Gastroesophageal sphincter (tissue), 4 donors: ENCODE results near the gene NECTIN1. TPM values are rescaled to one million over a fixed set of nuclear protein-coding genes. Genes with fewer than 3 reads are reported as not detected.

Experiments used
- ATAC-seq: fragments of 150-250 bp; one replicate; pipeline ENCODE4 v1.9.1; 2016; ENCODE audit warnings: mild to moderate bottlenecking, moderate library complexity
- H3K27ac ChIP-seq, 4 donors: fragments of 200-600 bp; sonication (generic) in 3 of 4; 1 replicate in 3 of 4; 2 replicates in 1 of 4; pipeline ENCODE4 v1.5.1; 2016 to 2019
- H3K27me3 ChIP-seq: fragments of 200-600 bp; sonication (generic); one replicate; pipeline ENCODE4 v1.5.1; 2019
- H3K36me3 ChIP-seq, 2 donors: fragments of 200-600 bp; sonication (generic); one replicate each; pipeline ENCODE4 v1.5.1; 2019; ENCODE audit warnings: control low read depth in 1 of 2
- H3K4me1 ChIP-seq, 3 donors: fragments of 200-600 bp; sonication (generic); 1 replicate in 2 of 3; 2 replicates in 1 of 3; pipeline ENCODE4 v1.5.1; 2016 to 2019; ENCODE audit warnings: control low read depth in 2 of 3
- H3K4me3 ChIP-seq, 2 donors: fragments of 200-600 bp; sonication (generic); one replicate each; pipeline ENCODE4 v1.5.1; 2019; ENCODE audit warnings: mild to moderate bottlenecking in 1 of 2, moderate library complexity in 1 of 2
- H3K9me3 ChIP-seq, 3 donors: fragments of 200-600 bp; sonication (generic); one replicate each; pipeline ENCODE4 v1.5.1; 2017 to 2019; ENCODE audit warnings: control low read depth in 2 of 3
- EP300 ChIP-seq: sonication (generic); formaldehyde crosslinking; IDR thresholded peaks from one replicate; pipeline ENCODE4 v1.6.1; 2017; ENCODE audit warnings: antibody characterized with exemption, mild to moderate bottlenecking
- POLR2A ChIP-seq, 2 donors: fragments of 450-650 bp; IDR thresholded peaks; one replicate each; pipeline ENCODE4 v1.6.1; 2017; ENCODE audit warnings: antibody characterized with exemption in 2 of 2, mild to moderate bottlenecking in 2 of 2, moderate library complexity in 1 of 2
- POLR2AphosphoS5 ChIP-seq: sonication (generic); formaldehyde crosslinking; IDR thresholded peaks from one replicate; pipeline ENCODE4 v1.6.1; 2017; ENCODE audit warnings: antibody characterized with exemption
- WGBS, 2 donors: methylation state at CpG; one replicate each; pipeline ENCODE4 v1.1.5; 2018; ENCODE audit warnings: low coverage in 1 of 2; 5-methylcytosine and 5-hydroxymethylcytosine counted together
- total RNA-seq, 4 donors: library from RNA; depleted of rRNA; stranded (reverse); fragments of >200 nt; gene quantifications; one replicate each; pipeline ENCODE4 v1.1.0, GENCODE V29; 2016
- TF ChIP-seq, protein P1 (sequence below), 4 experiments: fragments of 200-600 bp in 2 of 4; fragments of 450-650 bp in 2 of 4; sonication (generic) in 1 of 4; IDR thresholded peaks; one replicate each; pipeline ENCODE4 v1.5.1; 2017 to 2019; ENCODE audit warnings: antibody characterized with exemption in 4 of 4, mild to moderate bottlenecking in 2 of 4, moderate library complexity in 2 of 4

NECTIN1 gene
- total RNA-seq, 4 donors from 2014 or later, result 2.6 to 7.1 (median 4.3) TPM

GRCh38 chr11:119650251-119650650 is 78.7 kb downstream of the NECTIN1 start:
- TF ChIP-seq, protein P1, sequence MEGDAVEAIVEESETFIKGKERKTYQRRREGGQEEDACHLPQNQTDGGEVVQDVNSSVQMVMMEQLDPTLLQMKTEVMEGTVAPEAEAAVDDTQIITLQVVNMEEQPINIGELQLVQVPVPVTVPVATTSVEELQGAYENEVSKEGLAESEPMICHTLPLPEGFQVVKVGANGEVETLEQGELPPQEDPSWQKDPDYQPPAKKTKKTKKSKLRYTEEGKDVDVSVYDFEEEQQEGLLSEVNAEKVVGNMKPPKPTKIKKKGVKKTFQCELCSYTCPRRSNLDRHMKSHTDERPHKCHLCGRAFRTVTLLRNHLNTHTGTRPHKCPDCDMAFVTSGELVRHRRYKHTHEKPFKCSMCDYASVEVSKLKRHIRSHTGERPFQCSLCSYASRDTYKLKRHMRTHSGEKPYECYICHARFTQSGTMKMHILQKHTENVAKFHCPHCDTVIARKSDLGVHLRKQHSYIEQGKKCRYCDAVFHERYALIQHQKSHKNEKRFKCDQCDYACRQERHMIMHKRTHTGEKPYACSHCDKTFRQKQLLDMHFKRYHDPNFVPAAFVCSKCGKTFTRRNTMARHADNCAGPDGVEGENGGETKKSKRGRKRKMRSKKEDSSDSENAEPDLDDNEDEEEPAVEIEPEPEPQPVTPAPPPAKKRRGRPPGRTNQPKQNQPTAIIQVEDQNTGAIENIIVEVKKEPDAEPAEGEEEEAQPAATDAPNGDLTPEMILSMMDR (IDR thresholded peaks at IDR 0.05), result no peak
- TF ChIP-seq EP300 (no peak), POLR2A (IDR thresholded peaks at IDR 0.05) (no peak), POLR2AphosphoS5 (no peak)
- 44 to 45% methylated on average over 2 to 3 of the region's 6 CpGs for WGBS, 2 donors
- no peak for ATAC-seq

DNA sequence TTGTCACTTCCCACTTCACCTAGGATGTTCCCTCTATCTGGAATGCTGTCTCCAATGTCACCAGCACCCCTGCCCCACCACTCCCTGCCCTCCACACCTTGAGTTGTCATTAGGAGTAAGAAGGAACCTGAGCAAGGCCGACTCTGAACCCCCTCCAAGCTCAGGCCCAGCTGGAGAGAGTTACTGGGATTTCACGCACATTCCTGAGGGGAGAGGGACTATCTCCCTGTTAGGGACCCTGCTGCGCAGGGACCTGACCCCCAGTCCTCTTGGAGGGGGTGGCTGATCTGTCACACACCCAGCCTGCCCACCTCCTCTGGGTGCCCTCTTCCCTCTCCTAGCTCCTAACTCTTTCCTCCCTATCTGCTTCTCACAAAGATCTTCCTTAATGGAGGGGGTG is 81.7 kb downstream of the NECTIN1 start:
- no peak overlapping the region for H3K27ac ChIP-seq
- no peaks in the 10 kb centered on the region for H3K4me1 ChIP-seq
- H3K4me3 ChIP-seq, result no peak overlapping the region
- TF ChIP-seq POLR2A (IDR thresholded peaks at IDR 0.05) (no peak), POLR2AphosphoS5 (no peak), EP300 (no peak)
- TF ChIP-seq, protein P1 (IDR thresholded peaks at IDR 0.05), result no peak
- H3K9me3 ChIP-seq, result no peaks in the 10 kb centered on the region
- peaks cover 5% of the 10 kb centered on the region for H3K27me3 ChIP-seq
- 41% methylated on average over 3 of the region's 3 CpGs; no CpG with 5 or more reads in 1 of the 2 donors for WGBS, 2 donors
- H3K36me3 ChIP-seq, result no peaks in the 10 kb centered on the region
- ATAC-seq, result no peak

More at GRCh38 chr11:119650251-119650650, 78.7 kb downstream of the NECTIN1 start:
- H3K4me1 ChIP-seq, result no peaks in the 10 kb centered on the region
- H3K27me3 ChIP-seq, result no peaks in the 10 kb centered on the region
- H3K4me3 ChIP-seq, result no peak overlapping the region
- H3K9me3 ChIP-seq, result no peaks in the 10 kb centered on the region
- H3K36me3 ChIP-seq, result no peaks in the 10 kb centered on the region
- no peak overlapping the region for H3K27ac ChIP-seq

DNA sequence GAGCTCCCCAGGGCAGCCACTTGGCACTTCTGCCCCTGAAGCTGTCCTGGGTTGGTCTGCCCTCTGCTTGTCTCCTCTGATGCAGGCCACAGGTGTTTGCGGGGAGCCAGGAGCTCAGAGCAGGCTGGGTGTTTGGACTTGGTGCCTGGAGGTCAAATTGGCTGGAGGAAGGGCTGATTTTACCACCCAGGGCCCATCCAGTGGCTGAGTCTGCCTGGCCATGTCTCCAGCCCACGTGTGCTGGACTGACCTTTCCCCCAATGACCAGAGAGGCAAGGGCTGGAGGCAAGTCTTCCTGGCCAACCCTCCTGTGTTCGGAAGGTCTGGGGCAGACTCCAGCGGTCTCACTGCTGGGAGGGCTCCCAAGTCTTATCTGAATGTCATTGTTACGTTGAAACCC is 84.0 kb downstream of the NECTIN1 start:
- Histone ChIP-seq H3K4me1 (no peaks in the 10 kb centered on the region), H3K27me3 (peaks cover 5% of the 10 kb centered on the region), H3K27ac (no peak overlapping the region), H3K36me3 (no peaks in the 10 kb centered on the region), H3K9me3 (no peaks in the 10 kb centered on the region), H3K4me3 (no peak overlapping the region)
- no CpG with 5 or more reads among the region's 5 CpGs for WGBS, 2 donors
- ATAC-seq, result no peak
- TF ChIP-seq, protein P1 (IDR thresholded peaks at IDR 0.05), result no peak
- TF ChIP-seq EP300, result no peak
- TF ChIP-seq POLR2AphosphoS5, result no peak
- no peak for TF ChIP-seq POLR2A (IDR thresholded peaks at IDR 0.05)

GRCh38 chr11:119644502-119644901 is 84.5 kb downstream of the NECTIN1 start:
- Histone ChIP-seq H3K36me3 (no peaks in the 10 kb centered on the region), H3K9me3 (no peaks in the 10 kb centered on the region), H3K4me3 (no peak overlapping the region), H3K4me1 (no peaks in the 10 kb centered on the region), H3K27me3 (peaks cover 5% of the 10 kb centered on the region), H3K27ac (no peak overlapping the region)
- 100% methylated on average over 3 of the region's 7 CpGs; no CpG with 5 or more reads in 1 of the 2 donors for WGBS, 2 donors
- ATAC-seq, result no peak
- TF ChIP-seq, protein P1 (IDR thresholded peaks at IDR 0.05), result no peak
- TF ChIP-seq EP300, result no peak
- TF ChIP-seq POLR2AphosphoS5, result no peak
- no peak for TF ChIP-seq POLR2A (IDR thresholded peaks at IDR 0.05)

GRCh38 chr11:119643876-119644225 is 85.1 kb downstream of the NECTIN1 start:
- H3K27me3 ChIP-seq, result peaks cover 5% of the 10 kb centered on the region
- no peak for TF ChIP-seq EP300
- TF ChIP-seq, protein P1 (IDR thresholded peaks at IDR 0.05), result no peak
- TF ChIP-seq POLR2A (IDR thresholded peaks at IDR 0.05), result no peak
- no peak for TF ChIP-seq POLR2AphosphoS5
- ATAC-seq, result no peak
- no peaks in the 10 kb centered on the region for H3K36me3 ChIP-seq
- no peak overlapping the region for H3K27ac ChIP-seq
- 80 to 83% methylated on average over 1 to 2 of the region's 5 CpGs for WGBS, 2 donors
- H3K9me3 ChIP-seq, result no peaks in the 10 kb centered on the region
- no peak overlapping the region for H3K4me3 ChIP-seq
- no peaks in the 10 kb centered on the region for H3K4me1 ChIP-seq
